Caco-2 (cell line): ENCODE results near the gene ATP8A1. TPM values are rescaled to one million over a fixed set of nuclear protein-coding genes. Genes with fewer than 3 reads are reported as not detected.

Source experiments
- BruUV-seq: library from RNA; stranded (reverse); fragments of 400-500 nt; replicated peaks from 2 replicates; lab custom pipeline; 2021; lab: Mats Ljungman, UMichigan
- CTCF ChIA-PET: fragments of 300-600 bp; sonication (Branson Sonifier 250); formaldehyde crosslinking; loops from one replicate; lab custom pipeline; 2022; ENCODE audit warnings: antibody characterized with exemption; lab: Charles Lee
- POLR2A ChIA-PET: fragments of 300-600 bp; sonication (Branson Sonifier 250); formaldehyde crosslinking; loops from one replicate; lab custom pipeline; 2022; ENCODE audit warnings: antibody characterized with exemption; lab: Charles Lee
- DNase-seq, 2 experiments: peaks; one replicate each; pipeline versions ENCODE4 v3.0.0 to v3.0.0-alpha.2; 2020 to 2022
- H3K27me3 ChIP-seq: replicated peaks from 2 replicates; pipeline ENCODE4 v1.6.0; 2011; ENCODE audit warnings: low read length; ENCODE audit not compliant: control insufficient read depth, insufficient read depth
- H3K36me3 ChIP-seq: 2 replicates; pipeline ENCODE4 v1.5.1; 2011; ENCODE audit warnings: low read length; ENCODE audit not compliant: control insufficient read depth, insufficient read depth
- H3K4me1 ChIP-seq: fragments of 250-450 bp; sonication (Bioruptor Pico); 2 replicates; pipeline ENCODE4 v1.5.1; 2020; ENCODE audit warnings: mild to moderate bottlenecking
- H3K4me3 ChIP-seq: 2 replicates; pipeline ENCODE4 v1.5.1; 2011; ENCODE audit warnings: low read depth, mild to moderate bottlenecking, control low read depth, low read length
- H3K9me3 ChIP-seq: fragments of 250-450 bp; sonication (Bioruptor Pico); 2 replicates; pipeline ENCODE4 v1.5.1; 2020; ENCODE audit warnings: mild to moderate bottlenecking, moderate library complexity
- H3K27ac Mint-ChIP-seq: one replicate; pipeline ENCODE4 v1.8.0; 2022; ENCODE audit warnings: mixed read lengths; ENCODE audit not compliant: unreplicated experiment
- H3K27me3 Mint-ChIP-seq: one replicate; pipeline ENCODE4 v1.8.0; 2022; ENCODE audit warnings: mixed read lengths; ENCODE audit not compliant: insufficient read depth, unreplicated experiment
- H3K36me3 Mint-ChIP-seq: one replicate; pipeline ENCODE4 v1.8.0; 2022; ENCODE audit warnings: mild to moderate bottlenecking, mixed read lengths; ENCODE audit not compliant: insufficient read depth, unreplicated experiment
- H3K4me1 Mint-ChIP-seq: one replicate; pipeline ENCODE4 v1.8.0; 2022; ENCODE audit warnings: low read depth, mixed read lengths; ENCODE audit not compliant: unreplicated experiment
- H3K4me3 Mint-ChIP-seq: one replicate; pipeline ENCODE4 v1.8.0; 2022; ENCODE audit warnings: mild to moderate bottlenecking, moderate library complexity, mixed read lengths; ENCODE audit not compliant: unreplicated experiment
- H3K9me3 Mint-ChIP-seq: one replicate; pipeline ENCODE4 v1.8.0; 2022; ENCODE audit warnings: mixed read lengths; ENCODE audit not compliant: unreplicated experiment
- intact Hi-C: fragments of 100-400 bp; cut with micrococcal nuclease; formaldehyde crosslinking; loops from one replicate; pipeline ENCODE4 v1.10.0; 2022; ENCODE audit not compliant: unreplicated experiment
- total RNA-seq: library from RNA; stranded (reverse); gene quantifications from 2 replicates; pipeline ENCODE4 v1.2.3, GENCODE V29; 2022
- TF ChIP-seq, protein P1 (sequence below), 2 experiments: fragments of 200-600 bp in 1 of 2; IDR thresholded peaks; 1 replicate in 1 of 2; 2 replicates in 1 of 2; pipeline versions ENCODE4 v1.5.1 to v1.8.0; 2011 to 2022; ENCODE audit warnings: antibody characterized with exemption in 1 of 2, control low read depth in 1 of 2, inconsistent platforms in 1 of 2, low read depth in 1 of 2, low read length in 1 of 2, mild to moderate bottlenecking in 1 of 2, moderate library complexity in 1 of 2; ENCODE audit not compliant: insufficient read depth in 1 of 2, severe bottlenecking in 1 of 2, unreplicated experiment in 1 of 2

Gene ATP8A1
- total RNA-seq, 1 experiment from 2014 or later, result 9.3 TPM

DNA sequence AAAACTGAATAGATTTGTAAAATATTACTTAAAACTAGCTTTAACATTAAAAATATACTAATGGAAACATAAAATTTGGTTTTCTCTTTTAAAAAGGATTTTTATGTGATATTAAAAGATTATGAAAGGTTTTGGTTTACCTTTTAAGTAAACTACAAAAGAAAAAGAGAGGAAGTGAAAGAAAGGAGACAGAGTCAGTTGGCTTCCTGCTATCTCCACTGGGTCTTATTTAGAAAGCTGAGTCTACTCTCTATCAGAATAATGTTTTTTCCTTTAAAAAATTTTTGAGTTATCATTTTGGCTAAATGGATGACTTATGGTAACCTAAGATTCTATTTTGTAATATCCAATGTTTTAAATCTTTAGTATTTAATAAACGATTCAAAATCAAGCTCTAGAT is 21.6 kb upstream of the ATP8A1 start:
- Mint-ChIP-seq H3K27me3 (no peaks in the 10 kb centered on the region), H3K27ac (no peak overlapping the region), H3K9me3 (no peaks in the 10 kb centered on the region), H3K4me1 (no peaks in the 10 kb centered on the region), H3K36me3 (no peaks in the 10 kb centered on the region), H3K4me3 (no peak overlapping the region)
- POLR2A ChIA-PET, result no interaction called here
- Histone ChIP-seq H3K36me3 (no peaks in the 10 kb centered on the region), H3K9me3 (no peaks in the 10 kb centered on the region), H3K4me1 (no peaks in the 10 kb centered on the region), H3K4me3 (no peak overlapping the region), H3K27me3 (no peaks in the 10 kb centered on the region)
- DNase-seq, result no peak
- CTCF ChIA-PET, result no interaction called here
- BruUV-seq, result no TSS peak
- TF ChIP-seq, protein P1, sequence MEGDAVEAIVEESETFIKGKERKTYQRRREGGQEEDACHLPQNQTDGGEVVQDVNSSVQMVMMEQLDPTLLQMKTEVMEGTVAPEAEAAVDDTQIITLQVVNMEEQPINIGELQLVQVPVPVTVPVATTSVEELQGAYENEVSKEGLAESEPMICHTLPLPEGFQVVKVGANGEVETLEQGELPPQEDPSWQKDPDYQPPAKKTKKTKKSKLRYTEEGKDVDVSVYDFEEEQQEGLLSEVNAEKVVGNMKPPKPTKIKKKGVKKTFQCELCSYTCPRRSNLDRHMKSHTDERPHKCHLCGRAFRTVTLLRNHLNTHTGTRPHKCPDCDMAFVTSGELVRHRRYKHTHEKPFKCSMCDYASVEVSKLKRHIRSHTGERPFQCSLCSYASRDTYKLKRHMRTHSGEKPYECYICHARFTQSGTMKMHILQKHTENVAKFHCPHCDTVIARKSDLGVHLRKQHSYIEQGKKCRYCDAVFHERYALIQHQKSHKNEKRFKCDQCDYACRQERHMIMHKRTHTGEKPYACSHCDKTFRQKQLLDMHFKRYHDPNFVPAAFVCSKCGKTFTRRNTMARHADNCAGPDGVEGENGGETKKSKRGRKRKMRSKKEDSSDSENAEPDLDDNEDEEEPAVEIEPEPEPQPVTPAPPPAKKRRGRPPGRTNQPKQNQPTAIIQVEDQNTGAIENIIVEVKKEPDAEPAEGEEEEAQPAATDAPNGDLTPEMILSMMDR (IDR thresholded peaks at IDR 0.05; ENCODE audit: insufficient read depth in 1 of 2, low read depth in 1 of 2, low read length in 1 of 2, severe bottlenecking in 1 of 2, unreplicated experiment in 1 of 2), result no peak
- intact Hi-C loops, result no loop called here

DNA sequence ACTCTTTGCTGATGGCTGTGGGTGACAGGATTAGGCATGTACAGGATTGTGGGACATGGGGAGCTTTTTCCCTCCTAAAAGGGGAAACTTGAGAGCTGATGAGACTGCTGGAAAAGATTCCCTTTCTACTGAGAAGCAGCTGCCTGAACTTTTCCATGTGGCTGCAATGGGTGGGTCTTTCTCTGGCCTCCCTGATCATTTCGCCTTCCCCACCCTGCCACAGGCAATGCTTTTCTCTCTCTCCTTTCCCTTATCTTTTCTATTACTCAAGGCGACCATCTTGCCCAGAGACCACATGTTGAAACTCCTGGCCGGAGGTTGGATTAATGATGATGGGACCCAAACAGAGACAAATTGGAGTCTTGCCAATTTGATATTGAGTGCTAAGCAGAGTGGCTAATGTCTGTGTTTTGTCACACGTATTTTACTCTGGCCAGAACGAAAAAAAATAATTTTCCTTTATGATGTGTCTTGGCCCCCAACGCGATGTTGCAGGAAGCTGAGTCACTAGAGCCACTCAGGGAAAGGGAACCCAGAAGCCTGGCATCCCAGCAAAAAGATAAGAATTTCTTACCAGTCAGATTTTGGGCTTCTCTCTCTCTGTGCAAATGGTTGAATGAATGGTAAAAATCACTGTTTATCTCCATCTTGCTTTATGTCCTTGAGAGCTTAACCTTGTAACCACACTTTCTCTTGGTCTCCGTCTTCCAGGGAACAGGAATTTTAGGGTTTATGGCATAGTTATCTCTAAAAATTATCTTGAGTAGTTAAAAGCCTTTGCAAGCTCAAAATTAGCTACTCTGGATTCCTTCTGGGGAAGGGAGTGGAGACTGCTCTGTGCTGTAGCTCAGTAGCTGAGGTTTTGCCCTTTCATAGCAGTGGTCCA is 19.4 kb upstream of the ATP8A1 start:
- Histone ChIP-seq H3K4me1 (no peaks in the 10 kb centered on the region), H3K4me3 (no peak overlapping the region), H3K9me3 (no peaks in the 10 kb centered on the region), H3K27me3 (no peaks in the 10 kb centered on the region), H3K36me3 (no peaks in the 10 kb centered on the region)
- no peaks in the 10 kb centered on the region for H3K36me3 Mint-ChIP-seq
- no peak overlapping the region for H3K27ac Mint-ChIP-seq
- H3K4me1 Mint-ChIP-seq, result no peaks in the 10 kb centered on the region
- no TSS peak for BruUV-seq
- intact Hi-C loops, result no loop called here
- CTCF ChIA-PET, result no interaction called here
- no peak overlapping the region for H3K4me3 Mint-ChIP-seq
- peaks cover 12% of the 10 kb centered on the region for H3K27me3 Mint-ChIP-seq
- POLR2A ChIA-PET, result no interaction called here
- DNase-seq, result no peak
- TF ChIP-seq, protein P1 (IDR thresholded peaks at IDR 0.05; ENCODE audit: insufficient read depth in 1 of 2, low read depth in 1 of 2, low read length in 1 of 2, severe bottlenecking in 1 of 2, unreplicated experiment in 1 of 2), result no peak
- H3K9me3 Mint-ChIP-seq, result no peaks in the 10 kb centered on the region

DNA sequence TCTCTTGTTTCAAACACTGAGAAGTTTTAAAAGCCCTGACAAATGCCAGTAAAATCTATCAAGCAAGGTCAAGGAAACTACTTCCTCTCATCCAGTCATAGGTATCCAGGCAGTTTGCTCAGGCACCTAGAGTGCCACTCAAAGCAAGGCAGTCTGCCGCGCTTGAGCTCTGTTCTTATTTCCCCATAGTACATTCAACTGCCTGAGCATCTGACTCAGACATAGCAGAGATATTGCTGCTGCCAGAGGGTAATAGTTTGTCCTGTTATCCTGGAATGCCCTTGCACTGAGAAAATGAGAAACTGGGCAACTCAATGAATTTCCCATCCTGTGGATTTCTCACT is 16.1 kb upstream of the ATP8A1 start:
- no peak overlapping the region for H3K4me3 Mint-ChIP-seq
- no peaks in the 10 kb centered on the region for H3K9me3 Mint-ChIP-seq
- H3K27me3 Mint-ChIP-seq, result peaks cover 18% of the 10 kb centered on the region
- Histone ChIP-seq H3K27me3 (no peaks in the 10 kb centered on the region), H3K36me3 (no peaks in the 10 kb centered on the region), H3K4me3 (no peak overlapping the region), H3K4me1 (no peaks in the 10 kb centered on the region), H3K9me3 (no peaks in the 10 kb centered on the region)
- TF ChIP-seq, protein P1 (IDR thresholded peaks at IDR 0.05; ENCODE audit: insufficient read depth in 1 of 2, low read depth in 1 of 2, low read length in 1 of 2, severe bottlenecking in 1 of 2, unreplicated experiment in 1 of 2), result no peak
- no TSS peak for BruUV-seq
- no peak overlapping the region for H3K27ac Mint-ChIP-seq
- H3K36me3 Mint-ChIP-seq, result no peaks in the 10 kb centered on the region
- H3K4me1 Mint-ChIP-seq, result no peaks in the 10 kb centered on the region
- ChIA-PET POLR2A (no interaction called here), CTCF (interaction anchor here (0.5 kb wide), 1 partner anchor 164 kb away, joined by 3 read pairs; no protein-coding TSS in a partner anchor)
- DNase-seq, result no peak
- intact Hi-C loops, result loop anchor here (5.0 kb wide), 1 partner anchor 101 kb away; no protein-coding TSS in a partner anchor
